Measurements from ENCODE around the gene BMPR1A. TPM values are rescaled to one million over a fixed set of nuclear protein-coding genes. Genes with fewer than 3 reads are reported as not detected.
"Not testable (repeated sequence)": the region's sequence is repeated elsewhere in the genome, so short reads cannot be mapped to it uniquely, and the experiment has no call there.

Gene BMPR1A
- total and polyA plus RNA-seq, 10 of the 15 experiments (the other 5 are each of a cell fraction or from before 2014, with no cell fraction given): 2.3 to 22.7 (median 13.1) TPM

GRCh38 chr10:86952697-86953096 lies 196.3 kb downstream of the BMPR1A start:
- CTCF ChIA-PET; H3K4me2 ChIP-seq (ENCODE audit: control insufficient read depth, insufficient read depth); H3K36me3 ChIP-seq (ENCODE audit: control insufficient read depth in 2 of 2, insufficient read depth in 2 of 2, low read length in 1 of 2); H3K9me3 ChIP-seq (replicated peaks; ENCODE audit: control insufficient read depth, insufficient read depth, low read length); H3K27me3 ChIP-seq (replicated peaks in 1 of 2; ENCODE audit: control insufficient read depth in 2 of 2, insufficient read depth in 2 of 2, low read length in 1 of 2); FAIRE-seq; H3K4me1 ChIP-seq (ENCODE audit: control insufficient read depth, insufficient read depth, low read length); H3K9ac ChIP-seq (ENCODE audit: control insufficient read depth, insufficient read depth, low read length); H2AFZ ChIP-seq (ENCODE audit: control insufficient read depth, low read depth, low read length); RAD21 ChIA-PET (ENCODE audit: unreplicated experiment); in situ Hi-C loops (cut with MboI); H4K20me1 ChIP-seq (ENCODE audit: control insufficient read depth, insufficient read depth); H3K4me3 ChIP-seq; H3K27ac ChIP-seq (ENCODE audit: control insufficient read depth, insufficient read depth); intact Hi-C loops (cut with micrococcal nuclease; ENCODE audit: unreplicated experiment); POLR2A ChIA-PET; ATAC-seq; BruUV-seq (replicated peaks); DNase-seq (ENCODE audit: low read depth, low spot score); H3K79me2 ChIP-seq (ENCODE audit: control insufficient read depth, insufficient read depth, low read length): not testable (repeated sequence)
- SMC1A ChIA-PET (ENCODE audit: uncharacterized antibody, unreplicated experiment): interaction anchor here (1.7 kb wide), 1 partner anchor 12 kb away, joined by 4 read pairs; no protein-coding TSS in a partner anchor
- WGBS (ENCODE audit: insufficient coverage, insufficient replicate concordance, low lambda C conversion rate, missing lambda C conversion rate): 88% methylated on average over 10 of the region's 10 CpGs

- 33% methylated on average over 12 of the region's 15 CpGs for WGBS (ENCODE audit: insufficient coverage, insufficient replicate concordance, low lambda C conversion rate, missing lambda C conversion rate)
- DNase-seq (ENCODE audit: low read depth, low spot score): no peak
- H3K9ac ChIP-seq (ENCODE audit: control insufficient read depth, insufficient read depth, low read length): no peak overlapping the region
- H4K20me1 ChIP-seq (ENCODE audit: control insufficient read depth, insufficient read depth): no peaks in the 10 kb centered on the region
- no peaks in the 10 kb centered on the region for H3K27me3 ChIP-seq (replicated peaks in 1 of 2; ENCODE audit: control insufficient read depth in 2 of 2, insufficient read depth in 2 of 2, low read length in 1 of 2)
- no peak overlapping the region for H3K4me2 ChIP-seq (ENCODE audit: control insufficient read depth, insufficient read depth)
- SMC1A ChIA-PET (ENCODE audit: uncharacterized antibody, unreplicated experiment): no interaction called here
- no peaks in the 10 kb centered on the region for H3K36me3 ChIP-seq (ENCODE audit: control insufficient read depth in 2 of 2, insufficient read depth in 2 of 2, low read length in 1 of 2)
- BruUV-seq (replicated peaks): no TSS peak
- ATAC-seq: no peak
- H3K4me1 ChIP-seq (ENCODE audit: control insufficient read depth, insufficient read depth, low read length): peaks cover 3% of the 10 kb centered on the region; the same call in 1 of the 2 replicates
- TF ChIP-seq ZBTB11 (CRISPR knock-in tag; IDR thresholded peaks at IDR 0.05) (no peak), PML (IDR thresholded peaks at IDR 0.05; ENCODE audit: low read length) (no peak), PAX5 (IDR thresholded peaks at IDR 0.05; ENCODE audit: borderline replicate concordance, low read depth, low read length) (no peak), SMC3 (IDR thresholded peaks at IDR 0.05; ENCODE audit: borderline replicate concordance, low read length) (no peak), E4F1 (IDR thresholded peaks at IDR 0.05; ENCODE audit: borderline replicate concordance, partially characterized antibody) (no peak), RAD21 (IDR thresholded peaks at IDR 0.05; ENCODE audit: insufficient read depth, low read depth, low read length) (no peak), SP1 (IDR thresholded peaks at IDR 0.05; ENCODE audit: low read depth, low read length) (no peak), ZZZ3 (IDR thresholded peaks at IDR 0.05; ENCODE audit: control insufficient read depth, insufficient read length, low read depth) (no peak)
- H3K79me2 ChIP-seq (ENCODE audit: control insufficient read depth, insufficient read depth, low read length): no peaks in the 10 kb centered on the region
- POLR2A ChIA-PET: no interaction called here
- no peak overlapping the region for H3K4me3 ChIP-seq
- FAIRE-seq: no peak
- intact Hi-C loops (cut with micrococcal nuclease; ENCODE audit: unreplicated experiment): no loop called here
- CTCF ChIA-PET: no interaction called here
- no peaks in the 10 kb centered on the region; the same call in 2 of the 3 replicates for H3K9me3 ChIP-seq (replicated peaks; ENCODE audit: control insufficient read depth, insufficient read depth, low read length)
- H3K27ac ChIP-seq (ENCODE audit: control insufficient read depth, insufficient read depth): no peak overlapping the region
- no peak overlapping the region for H2AFZ ChIP-seq (ENCODE audit: control insufficient read depth, low read depth, low read length)
- RAD21 ChIA-PET (ENCODE audit: unreplicated experiment): no interaction called here
- in situ Hi-C loops (cut with MboI): no loop called here
Measured at GRCh38 chr10:86953747-86954680, 197.6 kb downstream of the BMPR1A start.

Measured in GM12878 (cell line).